ENCODE results near the gene APOA4.

GRCh38 chr11:116833491-116833815 is 10.3 kb upstream of the APOA4 start:
- TF ChIP-seq, protein P1, sequence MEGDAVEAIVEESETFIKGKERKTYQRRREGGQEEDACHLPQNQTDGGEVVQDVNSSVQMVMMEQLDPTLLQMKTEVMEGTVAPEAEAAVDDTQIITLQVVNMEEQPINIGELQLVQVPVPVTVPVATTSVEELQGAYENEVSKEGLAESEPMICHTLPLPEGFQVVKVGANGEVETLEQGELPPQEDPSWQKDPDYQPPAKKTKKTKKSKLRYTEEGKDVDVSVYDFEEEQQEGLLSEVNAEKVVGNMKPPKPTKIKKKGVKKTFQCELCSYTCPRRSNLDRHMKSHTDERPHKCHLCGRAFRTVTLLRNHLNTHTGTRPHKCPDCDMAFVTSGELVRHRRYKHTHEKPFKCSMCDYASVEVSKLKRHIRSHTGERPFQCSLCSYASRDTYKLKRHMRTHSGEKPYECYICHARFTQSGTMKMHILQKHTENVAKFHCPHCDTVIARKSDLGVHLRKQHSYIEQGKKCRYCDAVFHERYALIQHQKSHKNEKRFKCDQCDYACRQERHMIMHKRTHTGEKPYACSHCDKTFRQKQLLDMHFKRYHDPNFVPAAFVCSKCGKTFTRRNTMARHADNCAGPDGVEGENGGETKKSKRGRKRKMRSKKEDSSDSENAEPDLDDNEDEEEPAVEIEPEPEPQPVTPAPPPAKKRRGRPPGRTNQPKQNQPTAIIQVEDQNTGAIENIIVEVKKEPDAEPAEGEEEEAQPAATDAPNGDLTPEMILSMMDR (IDR thresholded peaks at IDR 0.05; ENCODE audit: poor library complexity, severe bottlenecking): no peak
- TF ChIP-seq POLR2AphosphoS5 (IDR thresholded peaks at IDR 0.05): no peak
